CD14-positive monocyte (primary cell): ENCODE measurements around the gene SAMD5. TPM values are rescaled to one million over a fixed set of nuclear protein-coding genes. Genes with fewer than 3 reads are reported as not detected.

Experiments
- DNase-seq, 3 donors: peaks; one replicate each; pipeline ENCODE4 v3.0.0-alpha.2; 2011 to 2022
- H2AFZ ChIP-seq: 2 replicates; pipeline ENCODE4 v1.6.0; 2012; ENCODE audit warnings: mild to moderate bottlenecking, low read depth, low read length, inconsistent platforms; ENCODE audit not compliant: insufficient read depth, poor library complexity, severe bottlenecking
- H3K27ac ChIP-seq, 2 donors: 1 replicate in 1 of 2; 2 replicates in 1 of 2; pipeline ENCODE4 v1.5.1; 2012 to 2013; ENCODE audit warnings: low read length in 2 of 2, control low read depth in 1 of 2, inconsistent platforms in 1 of 2, low read depth in 1 of 2, mild to moderate bottlenecking in 1 of 2
- H3K27me3 ChIP-seq, 2 donors: one replicate each; pipeline versions ENCODE4 v1.6.0 to v1.6.1; 2011 to 2013; ENCODE audit warnings: low read length in 2 of 2; ENCODE audit not compliant: control insufficient read depth in 2 of 2, insufficient read depth in 2 of 2
- H3K36me3 ChIP-seq, 2 donors: replicated peaks in 1 of 2; 1 replicate in 1 of 2; 2 replicates in 1 of 2; pipeline versions ENCODE4 v1.5.1 to v1.6.1; 2012 to 2013; ENCODE audit warnings: low read length in 2 of 2, control low read depth in 1 of 2, inconsistent platforms in 1 of 2, mild to moderate bottlenecking in 1 of 2; ENCODE audit not compliant: insufficient read depth in 2 of 2, control insufficient read depth in 1 of 2
- H3K4me1 ChIP-seq, 2 donors: 1 replicate in 1 of 2; 2 replicates in 1 of 2; pipeline versions ENCODE4 v1.5.1 to v1.6.1; 2012 to 2013; ENCODE audit warnings: low read length in 2 of 2, control low read depth in 1 of 2, inconsistent platforms in 1 of 2, mild to moderate bottlenecking in 1 of 2, moderate library complexity in 1 of 2; ENCODE audit not compliant: insufficient read depth in 2 of 2, control insufficient read depth in 1 of 2
- H3K4me2 ChIP-seq: replicated peaks from 2 replicates; pipeline ENCODE3; 2012; ENCODE audit warnings: low read length, moderate library complexity, mild to moderate bottlenecking; ENCODE audit not compliant: poor library complexity, severe bottlenecking; ENCODE audit errors: extremely low read depth
- H3K4me3 ChIP-seq, 3 experiments: fragments of 200-600 bp in 1 of 3; sonication (generic) in 1 of 3; replicated peaks in 1 of 3; 1 replicate in 2 of 3; 2 replicates in 1 of 3; pipeline ENCODE4 v1.5.1; 2011 to 2013; ENCODE audit warnings: low read length in 3 of 3, mild to moderate bottlenecking in 3 of 3, control low read depth in 2 of 3, low read depth in 2 of 3, inconsistent platforms in 1 of 3, moderate library complexity in 1 of 3
- H3K79me2 ChIP-seq: 2 replicates; pipeline ENCODE4 v1.6.0; 2012; ENCODE audit warnings: mild to moderate bottlenecking, control low read depth, inconsistent platforms, low read length, moderate library complexity; ENCODE audit not compliant: insufficient read depth
- H3K9ac ChIP-seq: 2 replicates; pipeline ENCODE4 v1.6.0; 2017; ENCODE audit warnings: low read length, mild to moderate bottlenecking; ENCODE audit not compliant: insufficient read depth, poor library complexity, severe bottlenecking
- H3K9me3 ChIP-seq, 2 donors: replicated peaks in 1 of 2; 1 replicate in 1 of 2; 2 replicates in 1 of 2; pipeline versions ENCODE4 v1.5.1 to v1.6.1; 2012 to 2013; ENCODE audit warnings: low read length in 2 of 2, control low read depth in 1 of 2; ENCODE audit not compliant: control insufficient read depth in 1 of 2, insufficient read depth in 1 of 2
- H4K20me1 ChIP-seq: 2 replicates; pipeline ENCODE4 v1.6.0; 2012; ENCODE audit warnings: mild to moderate bottlenecking, low read length, control low read depth, moderate library complexity; ENCODE audit not compliant: insufficient read depth
- H3K27ac Mint-ChIP-seq, 7 donors: one replicate each; pipeline ENCODE4 v1.8.0; 2020; ENCODE audit warnings: mild to moderate bottlenecking in 7 of 7, mixed read lengths in 7 of 7, moderate library complexity in 6 of 7, inconsistent platforms in 2 of 7
- H3K27me3 Mint-ChIP-seq, 3 donors: one replicate each; pipeline ENCODE4 v1.8.0; 2021 to 2022; ENCODE audit warnings: low read depth in 3 of 3, mild to moderate bottlenecking in 3 of 3, mixed read lengths in 3 of 3, moderate library complexity in 3 of 3, inconsistent platforms in 1 of 3
- H3K36me3 Mint-ChIP-seq, 2 donors: one replicate each; pipeline ENCODE4 v1.8.0; 2020; ENCODE audit warnings: mixed read lengths in 2 of 2, inconsistent platforms in 1 of 2, mild to moderate bottlenecking in 1 of 2
- H3K4me1 Mint-ChIP-seq: one replicate; pipeline ENCODE4 v1.8.0; 2020; ENCODE audit warnings: mild to moderate bottlenecking, mixed read lengths
- H3K4me3 Mint-ChIP-seq, 2 donors: one replicate each; pipeline ENCODE4 v1.8.0; 2020; ENCODE audit warnings: mild to moderate bottlenecking in 2 of 2, mixed read lengths in 2 of 2, moderate library complexity in 1 of 2
- H3K9me3 Mint-ChIP-seq, 7 donors: one replicate each; pipeline ENCODE4 v1.8.0; 2020 to 2022; ENCODE audit warnings: mixed read lengths in 7 of 7, mild to moderate bottlenecking in 6 of 7, moderate library complexity in 6 of 7, inconsistent platforms in 2 of 7
- CTCF ChIP-seq: fragments of 200-600 bp; IDR thresholded peaks from one replicate; pipeline ENCODE4 v1.8.0; 2022; ENCODE audit warnings: antibody characterized with exemption, mild to moderate bottlenecking
- WGBS: methylation state at CpG from one replicate; pipeline ENCODE4 v1.1.5; 2013; ENCODE audit warnings: missing lambda C conversion rate; ENCODE audit not compliant: insufficient coverage; 5-methylcytosine and 5-hydroxymethylcytosine counted together
- intact Hi-C, 2 donors: fragments of 100-400 bp; cut with micrococcal nuclease; formaldehyde crosslinking; loops; one replicate each; pipeline versions ENCODE4 v1.15.0 to v1.15.1; 2023
- polyA plus RNA-seq, 3 donors: library from polyadenylated mRNA; depleted of rRNA in 1 of 3; unstranded in 2 of 3; stranded (reverse) in 1 of 3; fragments of 300-500 nt in 2 of 3; fragments of >200 nt in 1 of 3; fragmentation: Illumina TruSeq in 2 of 3; gene quantifications; 1 replicate in 2 of 3; 2 replicates in 1 of 3; pipeline ENCODE4 v1.2.3, GENCODE V29; 2012 to 2021

Gene SAMD5
- polyA plus RNA-seq, 3 donors, result not detected

DNA sequence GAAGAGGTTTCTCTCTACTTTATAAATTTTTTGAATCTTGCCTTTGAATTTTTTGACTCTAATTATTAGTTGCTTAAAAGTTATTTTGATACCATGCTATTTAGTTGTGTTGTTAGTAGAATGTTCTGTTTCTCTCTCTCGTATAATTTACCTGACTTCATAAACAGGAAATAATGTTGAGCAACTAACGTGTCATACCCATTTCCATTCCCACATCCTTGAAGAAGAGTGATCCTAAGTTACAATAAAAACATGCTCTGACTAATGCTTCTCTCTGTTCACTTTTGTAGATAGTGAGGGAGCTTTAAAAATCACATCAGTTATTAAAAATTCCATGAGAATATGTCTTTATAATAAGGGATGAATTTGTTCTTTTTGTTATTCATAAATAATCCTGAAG lies 69.7 kb downstream of the SAMD5 start:
- Histone ChIP-seq H3K4me2 (no peak overlapping the region), H3K27me3 (no peaks in the 10 kb centered on the region), H3K9ac (no peak overlapping the region), H3K4me1 (no peaks in the 10 kb centered on the region), H3K9me3 (no peaks in the 10 kb centered on the region), H2AFZ (no peak overlapping the region), H3K4me3 (no peak overlapping the region), H3K79me2 (no peaks in the 10 kb centered on the region), H4K20me1 (no peaks in the 10 kb centered on the region), H3K36me3 (no peaks in the 10 kb centered on the region), H3K27ac (no peak overlapping the region)
- Mint-ChIP-seq H3K36me3 (no peaks in the 10 kb centered on the region), H3K27ac (no peak overlapping the region), H3K9me3 (peaks cover 0 to 7% (median 2%) of the 10 kb centered on the region in 7 donors), H3K27me3 (peaks cover 0 to 2% (median 0%) of the 10 kb centered on the region in 3 donors), H3K4me1 (no peaks in the 10 kb centered on the region), H3K4me3 (no peak overlapping the region)
- TF ChIP-seq CTCF, result no peak
- no peak for DNase-seq
- intact Hi-C loops, result no loop called here
- WGBS, result no CpG with 5 or more reads among the region's 2 CpGs

DNA sequence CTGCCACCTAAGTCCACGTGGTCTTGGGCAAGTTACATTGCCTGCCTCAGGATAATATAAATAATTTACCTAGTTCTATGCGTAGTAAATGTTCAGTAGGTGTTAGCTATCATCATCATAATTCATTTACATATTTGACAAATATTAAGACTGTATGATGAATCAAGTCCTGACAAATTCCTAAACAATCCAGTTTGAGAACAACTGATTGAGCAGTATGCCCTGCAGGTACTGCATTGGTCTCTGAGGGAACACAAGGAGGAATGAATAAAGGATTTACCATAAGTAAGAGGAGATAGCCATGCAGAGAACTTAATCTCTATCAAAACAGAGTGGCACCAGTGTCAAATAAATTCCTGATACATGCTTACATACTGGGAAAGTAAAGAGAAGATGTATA lies 70.4 kb downstream of the SAMD5 start:
- Mint-ChIP-seq H3K36me3 (no peaks in the 10 kb centered on the region), H3K4me1 (no peaks in the 10 kb centered on the region), H3K27me3 (peaks cover 0 to 2% (median 0%) of the 10 kb centered on the region in 3 donors), H3K27ac (no peak overlapping the region), H3K9me3 (peaks cover 0 to 7% (median 2%) of the 10 kb centered on the region in 7 donors), H3K4me3 (no peak overlapping the region)
- Histone ChIP-seq H2AFZ (no peak overlapping the region), H3K79me2 (no peaks in the 10 kb centered on the region), H3K27me3 (no peaks in the 10 kb centered on the region), H4K20me1 (no peaks in the 10 kb centered on the region), H3K27ac (no peak overlapping the region), H3K4me1 (no peaks in the 10 kb centered on the region), H3K9me3 (no peaks in the 10 kb centered on the region), H3K4me3 (no peak overlapping the region), H3K9ac (no peak overlapping the region), H3K36me3 (no peaks in the 10 kb centered on the region), H3K4me2 (no peak overlapping the region)
- no CpG with 5 or more reads among the region's 2 CpGs for WGBS
- intact Hi-C loops, result no loop called here
- no peak for DNase-seq
- TF ChIP-seq CTCF, result no peak
